ENCODE data around the gene SQSTM1.
"Not testable (repeated sequence)": the region's sequence is repeated elsewhere in the genome, so short reads cannot be mapped to it uniquely, and the experiment has no call there.

DNA sequence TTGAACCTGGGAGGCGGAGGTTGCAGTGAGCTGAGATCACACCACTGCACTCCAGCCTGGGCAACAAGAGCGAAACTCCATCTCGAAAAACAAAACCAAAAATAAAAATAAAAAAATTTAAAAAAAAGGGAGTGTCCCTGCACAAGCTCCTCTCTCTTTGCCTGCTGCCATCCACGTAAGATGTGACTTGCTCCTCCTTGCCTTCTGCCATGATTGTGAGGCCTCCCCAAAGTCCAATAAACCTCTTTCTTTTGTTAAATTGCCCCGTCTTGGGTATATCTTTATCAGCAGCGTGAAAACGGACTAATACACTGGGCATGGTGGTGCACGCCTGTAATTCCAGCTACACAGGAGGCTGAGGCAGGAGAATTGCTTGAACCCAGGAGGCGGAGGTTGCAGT, 31.4 kb upstream of the SQSTM1 start:
- TF ChIP-seq, protein P1, sequence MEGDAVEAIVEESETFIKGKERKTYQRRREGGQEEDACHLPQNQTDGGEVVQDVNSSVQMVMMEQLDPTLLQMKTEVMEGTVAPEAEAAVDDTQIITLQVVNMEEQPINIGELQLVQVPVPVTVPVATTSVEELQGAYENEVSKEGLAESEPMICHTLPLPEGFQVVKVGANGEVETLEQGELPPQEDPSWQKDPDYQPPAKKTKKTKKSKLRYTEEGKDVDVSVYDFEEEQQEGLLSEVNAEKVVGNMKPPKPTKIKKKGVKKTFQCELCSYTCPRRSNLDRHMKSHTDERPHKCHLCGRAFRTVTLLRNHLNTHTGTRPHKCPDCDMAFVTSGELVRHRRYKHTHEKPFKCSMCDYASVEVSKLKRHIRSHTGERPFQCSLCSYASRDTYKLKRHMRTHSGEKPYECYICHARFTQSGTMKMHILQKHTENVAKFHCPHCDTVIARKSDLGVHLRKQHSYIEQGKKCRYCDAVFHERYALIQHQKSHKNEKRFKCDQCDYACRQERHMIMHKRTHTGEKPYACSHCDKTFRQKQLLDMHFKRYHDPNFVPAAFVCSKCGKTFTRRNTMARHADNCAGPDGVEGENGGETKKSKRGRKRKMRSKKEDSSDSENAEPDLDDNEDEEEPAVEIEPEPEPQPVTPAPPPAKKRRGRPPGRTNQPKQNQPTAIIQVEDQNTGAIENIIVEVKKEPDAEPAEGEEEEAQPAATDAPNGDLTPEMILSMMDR (IDR thresholded peaks at IDR 0.05), result not testable (repeated sequence)
- not testable (repeated sequence) for TF ChIP-seq EZH2, EZH2phosphoT487 (IDR thresholded peaks at IDR 0.05)

Measured in neural progenitor cell (in vitro differentiated cells).